Body of pancreas (tissue), 4 donors: ENCODE results near the gene RAPGEF1. TPM values are rescaled to one million over a fixed set of nuclear protein-coding genes. Genes with fewer than 3 reads are reported as not detected.

Experiments used
- ATAC-seq: fragments of 150-250 bp; one replicate; pipeline ENCODE4 v1.9.1; 2016
- DNase-seq, 4 donors: peaks; one replicate each; pipeline ENCODE4 v3.0.0-alpha.2; 2019
- H3K27ac ChIP-seq, 4 donors: fragments of 200-600 bp; sonication (generic); 1 replicate in 3 of 4; 2 replicates in 1 of 4; pipeline versions ENCODE4 v1.5.1 to v1.6.1; 2016 to 2019; ENCODE audit warnings: mild to moderate bottlenecking in 1 of 4, mixed read lengths in 1 of 4, moderate library complexity in 1 of 4
- H3K27me3 ChIP-seq, 2 donors: fragments of 200-600 bp; sonication (generic); one replicate each; pipeline ENCODE4 v1.6.0; 2016; ENCODE audit warnings: mild to moderate bottlenecking in 1 of 2
- H3K36me3 ChIP-seq, 2 donors: fragments of 200-600 bp; sonication (generic); replicated peaks in 1 of 2; 2 replicates each; pipeline ENCODE4 v1.5.1; 2016; ENCODE audit warnings: low read depth in 2 of 2; ENCODE audit not compliant: insufficient read depth in 1 of 2
- H3K4me1 ChIP-seq: fragments of 200-600 bp; sonication (generic); one replicate; pipeline ENCODE4 v1.6.0; 2016
- H3K4me3 ChIP-seq, 2 donors: fragments of 200-600 bp; sonication (generic); 1 replicate in 1 of 2; 2 replicates in 1 of 2; pipeline ENCODE4 v1.5.1; 2016 to 2019
- H3K9me3 ChIP-seq, 3 donors: fragments of 200-600 bp; sonication (generic); 1 replicate in 2 of 3; 2 replicates in 1 of 3; pipeline ENCODE4 v1.5.1; 2016
- CTCF ChIP-seq, 7 experiments: fragments of 450-650 bp in 4 of 7; fragments of 200-600 bp in 3 of 7; sonication (generic) in 3 of 7; IDR thresholded peaks; one replicate each; pipeline ENCODE4 v1.5.1; 2016 to 2019; ENCODE audit warnings: antibody characterized with exemption in 7 of 7
- POLR2A ChIP-seq, 3 donors: fragments of 450-650 bp; IDR thresholded peaks; one replicate each; pipeline ENCODE4 v1.6.1; 2016; ENCODE audit warnings: antibody characterized with exemption in 3 of 3, mild to moderate bottlenecking in 2 of 3
- WGBS, 2 donors: methylation state at CpG; one replicate each; pipeline ENCODE4 v1.1.5; 2017; 5-methylcytosine and 5-hydroxymethylcytosine counted together
- intact Hi-C: fragments of 100-400 bp; cut with DNase I; formaldehyde crosslinking; loops from one replicate; pipeline ENCODE4 v1.15.1; 2023
- total RNA-seq, 2 donors: library from RNA; depleted of rRNA; stranded (reverse); fragments of >200 nt; gene quantifications; one replicate each; pipeline ENCODE4 v1.1.0, GENCODE V29; 2016

The RAPGEF1 gene
- total RNA-seq, 2 donors from 2014 or later, result 30.1 to 70.5 TPM

- intact Hi-C loops, result no loop called here
- Histone ChIP-seq H3K9me3 (no peaks in the 10 kb centered on the region), H3K4me3 (no peak overlapping the region), H3K36me3 (no peaks in the 10 kb centered on the region), H3K27me3 (no peaks in the 10 kb centered on the region), H3K4me1 (peaks cover 31% of the 10 kb centered on the region), H3K27ac (peak overlapping the region in 1 of 4 donors; percentile 54)
- peak in 1 of 4 donors; percentile 71 for DNase-seq
- TF ChIP-seq CTCF (IDR thresholded peaks at IDR 0.05) (no peak), POLR2A (IDR thresholded peaks at IDR 0.05) (no peak)
- 65 to 81% methylated on average over 4 of the region's 4 CpGs for WGBS, 2 donors
- no peak for ATAC-seq
Measured at GRCh38 chr9:131650254-131650653, 89.6 kb downstream of the RAPGEF1 start.

GRCh38 chr9:131649646-131650045 is 90.2 kb downstream of the RAPGEF1 start:
- Histone ChIP-seq H3K4me1 (peaks cover 25% of the 10 kb centered on the region), H3K4me3 (no peak overlapping the region), H3K27ac (peak overlapping the region in 1 of 4 donors; percentile 17), H3K27me3 (no peaks in the 10 kb centered on the region), H3K9me3 (no peaks in the 10 kb centered on the region), H3K36me3 (no peaks in the 10 kb centered on the region)
- no peak for TF ChIP-seq CTCF (IDR thresholded peaks at IDR 0.05)
- no peak for TF ChIP-seq POLR2A (IDR thresholded peaks at IDR 0.05)
- DNase-seq (no peak), ATAC-seq (no peak)
- intact Hi-C loops, result no loop called here
- WGBS, 2 donors, result 92 to 94% methylated on average over 6 of the region's 6 CpGs

GRCh38 chr9:131645078-131645776 is 94.6 kb downstream of the RAPGEF1 start:
- intact Hi-C loops, result no loop called here
- TF ChIP-seq POLR2A (IDR thresholded peaks at IDR 0.05) (no peak), CTCF (IDR thresholded peaks at IDR 0.05) (no peak)
- WGBS, 2 donors, result 86 to 87% methylated on average over 12 to 13 of the region's 13 CpGs
- H3K27me3 ChIP-seq, result no peaks in the 10 kb centered on the region
- H3K4me3 ChIP-seq, result no peak overlapping the region
- H3K36me3 ChIP-seq, result peaks cover 0 to 2% of the 10 kb centered on the region in 2 donors
- H3K27ac ChIP-seq, result no peak overlapping the region
- H3K9me3 ChIP-seq, result no peaks in the 10 kb centered on the region
- H3K4me1 ChIP-seq, result no peaks in the 10 kb centered on the region
- DNase-seq, result no peak
- no peak for ATAC-seq

GRCh38 chr9:131642496-131643083 is 97.3 kb downstream of the RAPGEF1 start:
- TF ChIP-seq CTCF (IDR thresholded peaks at IDR 0.05), result no peak
- TF ChIP-seq POLR2A (IDR thresholded peaks at IDR 0.05), result no peak
- no peaks in the 10 kb centered on the region for H3K4me1 ChIP-seq
- no peak for ATAC-seq
- H3K27ac ChIP-seq, result no peak overlapping the region
- 93 to 94% methylated on average over 10 to 13 of the region's 13 CpGs for WGBS, 2 donors
- intact Hi-C loops, result no loop called here
- no peaks in the 10 kb centered on the region for H3K9me3 ChIP-seq
- peaks cover 8 to 9% of the 10 kb centered on the region in 2 donors for H3K36me3 ChIP-seq
- H3K4me3 ChIP-seq, result no peak overlapping the region
- no peak for DNase-seq
- no peaks in the 10 kb centered on the region for H3K27me3 ChIP-seq
